ENCODE data around the gene TCF25. TPM values are rescaled to one million over a fixed set of nuclear protein-coding genes. Genes with fewer than 3 reads are reported as not detected.
A peak's percentile ranks its signal among the peaks of the same experiment; 100 is the strongest.
"Not testable (repeated sequence)": the region's sequence is repeated elsewhere in the genome, so short reads cannot be mapped to it uniquely, and the experiment has no call there.

Gene TCF25
- total RNA-seq, 1 donor from 2014 or later, result 83.8 TPM

DNA sequence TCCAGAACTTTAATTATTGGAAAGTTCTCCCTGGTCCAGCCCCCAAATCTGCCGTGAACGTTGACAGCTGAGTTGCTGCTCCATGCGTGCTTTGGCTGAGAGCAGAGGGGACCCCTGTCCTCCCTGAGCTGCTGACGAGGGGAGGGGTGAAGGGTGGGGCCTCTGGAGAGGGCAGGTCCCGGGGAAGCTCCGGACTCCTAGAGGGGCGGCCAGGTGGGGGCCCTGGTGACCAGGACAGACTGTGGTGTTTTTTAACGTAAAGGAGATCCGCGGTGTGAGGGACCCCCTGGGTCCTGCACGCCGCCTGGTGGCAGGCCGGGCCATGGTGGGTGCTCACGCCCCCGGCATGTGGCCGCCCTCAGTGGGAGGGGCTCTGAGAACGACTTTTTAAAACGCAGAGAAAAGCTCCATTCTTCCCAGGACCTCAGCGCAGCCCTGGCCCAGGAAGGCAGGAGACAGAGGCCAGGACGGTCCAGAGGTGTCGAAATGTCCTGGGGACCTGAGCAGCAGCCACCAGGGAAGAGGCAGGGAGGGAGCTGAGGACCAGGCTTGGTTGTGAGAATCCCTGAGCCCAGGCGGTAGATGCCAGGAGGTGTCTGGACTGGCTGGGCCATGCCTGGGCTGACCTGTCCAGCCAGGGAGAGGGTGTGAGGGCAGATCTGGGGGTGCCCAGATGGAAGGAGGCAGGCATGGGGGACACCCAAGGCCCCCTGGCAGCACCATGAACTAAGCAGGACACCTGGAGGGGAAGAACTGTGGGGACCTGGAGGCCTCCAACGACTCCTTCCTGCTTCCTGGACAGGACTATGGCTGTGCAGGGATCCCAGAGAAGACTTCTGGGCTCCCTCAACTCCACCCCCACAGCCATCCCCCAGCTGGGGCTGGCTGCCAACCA is 45.3 kb downstream of the TCF25 start, which contains the start of gene MC1R:
TSS of gene MC1R (plus strand) at position 410 of the 895 bp plus-strand sequence. CDS start at position 807, 397 bp downstream.
- ATAC-seq, result no peak
- no peak for DNase-seq (ENCODE audit: low spot score)

DNA sequence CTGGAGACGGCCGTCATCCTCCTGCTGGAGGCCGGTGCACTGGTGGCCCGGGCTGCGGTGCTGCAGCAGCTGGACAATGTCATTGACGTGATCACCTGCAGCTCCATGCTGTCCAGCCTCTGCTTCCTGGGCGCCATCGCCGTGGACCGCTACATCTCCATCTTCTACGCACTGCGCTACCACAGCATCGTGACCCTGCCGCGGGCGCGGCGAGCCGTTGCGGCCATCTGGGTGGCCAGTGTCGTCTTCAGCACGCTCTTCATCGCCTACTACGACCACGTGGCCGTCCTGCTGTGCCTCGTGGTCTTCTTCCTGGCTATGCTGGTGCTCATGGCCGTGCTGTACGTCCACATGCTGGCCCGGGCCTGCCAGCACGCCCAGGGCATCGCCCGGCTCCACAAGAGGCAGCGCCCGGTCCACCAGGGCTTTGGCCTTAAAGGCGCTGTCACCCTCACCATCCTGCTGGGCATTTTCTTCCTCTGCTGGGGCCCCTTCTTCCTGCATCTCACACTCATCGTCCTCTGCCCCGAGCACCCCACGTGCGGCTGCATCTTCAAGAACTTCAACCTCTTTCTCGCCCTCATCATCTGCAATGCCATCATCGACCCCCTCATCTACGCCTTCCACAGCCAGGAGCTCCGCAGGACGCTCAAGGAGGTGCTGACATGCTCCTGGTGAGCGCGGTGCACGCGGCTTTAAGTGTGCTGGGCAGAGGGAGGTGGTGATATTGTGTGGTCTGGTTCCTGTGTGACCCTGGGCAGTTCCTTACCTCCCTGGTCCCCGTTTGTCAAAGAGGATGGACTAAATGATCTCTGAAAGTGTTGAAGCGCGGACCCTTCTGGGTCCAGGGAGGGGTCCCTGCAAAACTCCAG is 46.4 kb downstream of the TCF25 start:
- ATAC-seq (no peak), DNase-seq (ENCODE audit: low spot score) (no peak)

DNA sequence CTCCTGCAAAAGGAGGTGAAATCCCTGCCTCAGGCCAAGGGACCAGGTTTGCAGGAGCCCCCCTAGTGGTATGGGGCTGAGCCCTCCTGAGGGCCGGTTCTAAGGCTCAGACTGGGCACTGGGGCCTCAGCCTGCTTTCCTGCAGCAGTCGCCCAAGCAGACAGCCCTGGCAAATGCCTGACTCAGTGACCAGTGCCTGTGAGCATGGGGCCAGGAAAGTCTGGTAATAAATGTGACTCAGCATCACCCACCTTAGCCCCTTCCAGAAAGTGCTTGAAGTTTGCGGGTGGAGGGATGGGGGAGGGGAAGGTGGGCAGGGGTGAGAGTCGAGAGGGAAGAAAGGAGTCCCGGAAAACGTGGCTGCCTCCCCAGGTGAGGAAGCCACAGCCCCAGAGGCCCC is 47.3 kb downstream of the TCF25 start:
- no peak for DNase-seq (ENCODE audit: low spot score)

DNA sequence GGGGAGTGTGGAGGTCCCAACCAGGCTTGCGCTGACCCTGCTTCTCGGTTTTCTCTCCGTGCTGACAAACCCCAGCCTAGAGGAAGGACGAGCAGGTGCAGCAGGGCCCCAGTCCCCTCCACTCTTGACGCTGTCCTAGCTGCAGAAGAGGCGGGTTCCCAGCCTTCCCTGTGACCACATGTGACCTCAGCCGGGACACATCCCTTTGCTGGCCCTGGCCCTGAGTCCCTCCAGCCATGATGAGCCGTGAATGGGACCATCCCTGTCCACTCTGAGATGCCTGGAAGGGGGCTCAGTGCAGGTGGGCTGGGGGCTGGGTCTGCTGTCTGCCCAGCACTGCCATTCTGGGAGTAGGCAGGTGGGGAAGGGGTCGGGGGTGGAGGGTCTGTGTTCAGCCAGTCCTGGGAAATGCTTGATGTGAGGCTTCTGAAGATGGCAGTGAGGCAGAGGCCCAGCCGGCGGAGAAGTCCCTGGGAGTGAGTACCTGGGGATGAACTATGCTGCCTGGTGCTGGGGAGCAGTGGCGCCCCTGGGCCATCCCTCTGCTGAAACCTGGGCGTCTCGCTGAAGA is 47.8 kb downstream of the TCF25 start:
- ATAC-seq (no peak), DNase-seq (ENCODE audit: low spot score) (no peak)

More for the DNA sequence above, 47.3 kb downstream of the TCF25 start:
- no peak for ATAC-seq

DNA sequence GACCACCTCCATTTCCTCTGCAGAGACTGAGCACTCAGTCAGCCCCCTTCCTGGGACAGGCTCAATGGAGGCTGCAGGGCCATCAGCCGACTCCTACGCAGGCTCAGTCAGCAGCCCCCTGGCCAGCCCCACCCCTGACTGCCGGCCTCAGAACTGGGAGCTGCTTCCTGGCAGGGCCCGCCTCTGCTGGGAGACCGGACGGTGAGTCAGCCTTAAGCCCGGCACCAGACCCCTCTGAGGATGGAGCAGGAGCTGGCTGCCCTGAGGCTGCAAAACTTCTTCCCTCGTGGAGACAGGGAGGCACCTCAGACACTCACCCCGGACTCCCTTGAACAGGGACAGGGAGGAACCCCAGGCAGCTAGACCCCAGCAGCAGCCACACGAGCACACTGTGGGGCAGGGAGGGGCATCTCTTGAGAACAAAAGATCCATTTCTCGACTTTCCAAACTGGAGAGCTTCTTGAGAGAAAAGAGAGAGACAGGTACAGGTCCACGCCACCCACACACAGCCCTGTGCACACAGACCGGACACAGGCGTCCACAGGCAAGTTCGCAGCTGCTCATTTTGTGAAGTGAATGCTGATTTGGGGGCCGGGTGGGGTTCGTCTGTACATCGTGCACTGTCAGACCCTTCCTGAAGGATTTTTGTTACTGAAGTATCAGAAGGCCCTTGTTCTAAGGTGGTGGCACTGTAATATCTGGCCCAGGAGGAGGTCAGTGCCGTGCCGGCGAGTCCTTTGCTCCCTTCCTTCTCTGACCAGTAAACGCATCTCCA is 48.5 kb downstream of the TCF25 start:
- ATAC-seq, result no peak

DNA sequence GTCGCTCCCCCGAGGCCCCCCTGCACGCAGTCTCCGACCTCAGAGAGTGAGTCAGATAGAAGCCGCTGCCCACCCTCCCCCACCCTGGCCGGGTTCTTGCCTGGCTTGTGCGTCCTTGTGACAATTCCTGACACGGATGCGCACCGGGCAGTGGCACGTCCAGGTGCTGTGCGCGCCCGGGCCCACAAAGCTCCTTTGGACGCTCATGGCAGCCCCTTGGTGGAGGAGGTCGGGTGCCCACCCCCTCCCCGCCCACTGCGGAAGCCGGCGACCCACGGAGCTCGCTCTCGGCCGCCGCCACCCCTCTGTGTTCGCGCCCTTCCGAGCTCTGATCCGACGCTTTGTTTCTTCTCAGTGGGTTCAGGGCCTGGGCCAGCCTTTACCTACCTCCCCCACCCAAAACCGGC is 49.1 kb downstream of the TCF25 start:
- no peak for DNase-seq (ENCODE audit: low spot score)
- ATAC-seq, result no peak

More for the DNA sequence above, 48.5 kb downstream of the TCF25 start:
- no peak for DNase-seq (ENCODE audit: low spot score)

DNA sequence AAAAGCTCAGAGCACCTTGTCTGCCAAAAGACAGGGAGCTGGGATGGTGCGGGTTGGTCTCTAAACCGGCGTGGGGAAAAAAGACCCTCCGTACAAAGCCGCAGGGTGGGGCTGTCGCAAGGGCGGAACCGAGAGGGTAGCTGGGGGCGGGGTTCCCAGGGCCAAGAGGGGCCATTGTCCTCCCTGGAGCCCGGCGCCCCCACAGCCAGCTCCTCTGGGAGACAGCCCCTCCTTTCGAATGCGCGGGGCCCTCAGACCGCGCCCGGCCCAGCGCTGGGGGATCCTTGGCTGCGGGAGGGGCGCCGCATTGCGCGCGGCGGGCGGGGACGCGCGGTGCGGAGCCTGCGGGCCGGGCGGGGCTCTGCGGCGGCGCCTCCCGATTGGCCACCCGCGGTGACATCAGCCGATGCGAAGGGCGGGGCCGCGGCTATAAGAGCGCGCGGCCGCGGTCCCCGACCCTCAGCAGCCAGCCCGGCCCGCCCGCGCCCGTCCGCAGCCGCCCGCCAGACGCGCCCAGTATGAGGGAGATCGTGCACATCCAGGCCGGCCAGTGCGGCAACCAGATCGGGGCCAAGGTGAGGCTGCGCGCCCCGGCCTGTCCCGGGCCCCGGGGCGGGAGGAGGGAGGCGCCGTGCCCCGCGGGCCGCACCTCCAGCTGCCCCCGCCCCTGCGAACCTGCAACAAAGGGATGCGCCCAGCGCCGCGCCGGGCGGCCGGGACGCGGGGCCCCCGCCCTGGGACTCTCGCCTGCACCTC is 49.7 kb downstream of the TCF25 start, which contains the start of gene TUBB3:
TSS of gene TUBB3 (plus strand) at position 459 of the 756 bp plus-strand sequence. CDS start at position 519, 60 bp downstream.
- peak; percentile 15 for ATAC-seq

DNA sequence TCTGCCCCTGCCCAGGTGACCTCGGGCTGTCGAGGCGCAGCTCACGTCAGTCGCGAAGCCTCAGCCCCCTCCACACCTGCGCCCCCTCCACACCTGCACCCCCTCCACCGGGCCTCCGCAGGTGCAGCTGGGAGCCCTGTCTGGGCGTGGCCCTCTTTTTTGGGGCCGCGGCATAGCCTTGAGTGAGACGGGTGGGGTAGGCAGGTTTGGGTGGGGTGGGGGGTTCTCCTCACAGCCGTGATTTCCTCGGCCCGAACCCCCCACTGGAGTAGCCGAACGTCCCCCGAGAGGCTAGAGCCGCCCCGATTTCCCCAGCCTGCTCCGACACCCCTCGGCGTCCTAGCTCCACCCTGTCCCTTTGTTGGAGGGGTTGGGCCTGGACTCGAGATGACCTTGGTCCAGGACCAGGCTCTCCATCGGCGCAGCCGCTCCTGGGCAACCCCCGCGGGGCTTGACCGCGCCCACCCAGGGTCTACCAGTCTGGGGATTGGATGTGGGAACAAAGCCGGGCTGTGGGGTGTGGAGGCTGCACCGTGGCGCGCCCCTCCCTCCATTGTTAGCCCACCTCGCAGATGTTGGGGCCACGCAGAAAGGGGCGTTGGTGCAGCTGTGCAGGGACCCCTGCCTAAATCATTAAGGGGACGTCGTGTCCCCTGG is 50.4 kb downstream of the TCF25 start:
- DNase-seq (ENCODE audit: low spot score), result no peak
- no peak for ATAC-seq

More for the DNA sequence above, 49.7 kb downstream of the TCF25 start, which contains the start of gene TUBB3:
- DNase-seq (ENCODE audit: low spot score), result no peak

DNA sequence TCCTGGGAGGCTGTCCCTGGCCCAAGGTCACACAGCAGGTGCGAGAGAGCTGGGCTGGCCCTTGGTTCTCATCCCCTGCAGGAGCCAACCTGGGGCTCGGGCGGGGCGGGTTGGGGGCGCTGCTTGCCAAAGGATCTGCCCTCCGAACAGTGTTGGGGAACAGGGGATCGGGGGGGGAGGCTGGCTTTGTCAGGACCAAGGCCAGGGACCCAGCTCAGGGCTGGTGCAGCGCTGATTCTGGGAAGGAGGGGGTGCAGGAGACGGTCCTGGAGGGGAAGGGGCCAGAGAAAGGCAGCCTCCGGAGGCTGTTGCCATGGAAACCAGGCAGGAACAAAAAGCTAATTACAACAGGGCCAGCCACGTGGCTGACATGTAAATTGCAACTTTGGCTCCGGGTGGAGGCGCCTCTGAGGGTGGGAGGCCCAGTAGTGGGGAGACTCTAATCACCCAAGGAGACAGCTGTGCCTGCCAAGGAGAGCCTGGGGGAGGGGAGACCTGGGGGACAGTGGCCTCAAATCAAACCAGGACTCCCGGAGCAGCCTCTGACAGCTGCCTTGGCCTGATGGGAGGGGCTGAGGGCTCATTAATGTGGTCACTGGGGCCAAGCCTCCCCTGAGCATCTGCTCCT is 51.0 kb downstream of the TCF25 start:
- no peak for DNase-seq (ENCODE audit: low spot score)
- ATAC-seq, result no peak

DNA sequence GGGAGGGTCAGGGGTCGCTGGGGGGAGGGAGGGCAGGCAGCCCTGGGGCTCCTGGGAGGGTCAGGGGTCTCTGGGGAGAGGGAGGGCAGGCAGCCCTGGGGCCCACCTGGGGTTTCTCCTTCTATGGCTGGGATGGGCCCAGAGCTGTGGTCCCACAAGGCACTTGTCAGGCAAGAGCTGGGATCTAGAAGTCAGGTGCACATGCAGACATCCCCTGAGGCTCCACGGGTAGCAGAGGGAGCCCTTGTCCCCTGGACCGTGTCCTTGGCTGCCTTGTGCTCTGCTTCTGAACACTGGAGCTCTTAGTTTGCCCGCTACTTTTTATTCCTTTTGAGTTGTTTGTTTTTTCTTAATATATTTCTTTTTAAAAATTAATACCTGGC is 51.5 kb downstream of the TCF25 start:
- no peak for DNase-seq (ENCODE audit: low spot score)
- ATAC-seq, result no peak

DNA sequence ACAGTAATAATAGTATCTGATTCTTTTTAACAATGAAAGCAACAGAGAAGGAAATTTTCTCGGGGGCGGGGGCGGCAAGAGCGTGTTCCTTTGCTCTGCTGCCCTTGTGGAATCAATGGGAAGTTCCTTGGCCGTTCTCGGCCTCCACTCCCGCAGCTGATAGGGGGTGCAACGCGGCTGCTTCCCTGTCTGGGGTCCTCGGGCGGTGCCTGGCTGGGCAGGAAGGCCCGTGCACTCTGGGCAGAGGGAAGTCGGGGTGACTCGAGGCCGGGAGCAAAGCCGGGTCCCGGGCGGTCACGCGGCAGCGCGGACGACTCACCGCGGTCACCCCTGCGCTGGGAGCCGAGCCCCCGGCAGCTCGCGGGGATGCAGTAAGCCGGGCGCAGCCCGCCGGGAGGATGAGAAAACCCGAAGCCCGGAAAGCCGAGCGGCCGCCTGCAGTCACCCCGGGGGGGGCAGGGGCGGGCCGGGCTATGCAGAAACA is 52.2 kb downstream of the TCF25 start:
- ATAC-seq (no peak), DNase-seq (ENCODE audit: low spot score) (no peak)

DNA sequence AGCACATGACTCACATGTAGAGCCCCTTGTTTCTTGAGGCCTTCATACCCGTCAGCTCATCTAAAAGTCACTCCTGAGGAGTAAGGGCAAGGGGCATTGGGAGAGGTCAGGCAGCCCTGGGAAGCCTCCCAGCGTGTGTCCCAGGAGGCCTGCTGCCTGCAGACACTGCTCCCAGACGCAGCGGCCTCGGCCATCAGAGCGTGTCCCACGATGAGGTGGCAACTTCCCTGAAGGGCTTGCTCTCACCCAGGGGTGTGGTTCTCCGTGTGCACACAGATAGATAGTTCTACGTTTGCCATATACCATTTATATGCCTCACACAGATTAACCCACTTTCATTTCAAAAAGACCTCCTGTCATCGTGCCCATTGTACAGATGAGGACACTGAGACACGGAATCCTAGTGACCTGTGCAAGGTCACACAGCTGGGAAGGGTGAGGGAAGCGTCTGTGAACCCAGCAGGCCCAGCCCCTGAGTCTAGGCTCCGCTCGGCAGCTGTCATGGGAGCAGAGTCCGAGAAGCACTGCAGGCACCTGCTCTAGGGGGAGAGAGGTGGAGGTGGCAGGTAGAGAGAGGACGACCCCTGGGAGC is 58.0 kb downstream of the TCF25 start:
- DNase-seq (ENCODE audit: low spot score) (no peak), ATAC-seq (no peak)

DNA sequence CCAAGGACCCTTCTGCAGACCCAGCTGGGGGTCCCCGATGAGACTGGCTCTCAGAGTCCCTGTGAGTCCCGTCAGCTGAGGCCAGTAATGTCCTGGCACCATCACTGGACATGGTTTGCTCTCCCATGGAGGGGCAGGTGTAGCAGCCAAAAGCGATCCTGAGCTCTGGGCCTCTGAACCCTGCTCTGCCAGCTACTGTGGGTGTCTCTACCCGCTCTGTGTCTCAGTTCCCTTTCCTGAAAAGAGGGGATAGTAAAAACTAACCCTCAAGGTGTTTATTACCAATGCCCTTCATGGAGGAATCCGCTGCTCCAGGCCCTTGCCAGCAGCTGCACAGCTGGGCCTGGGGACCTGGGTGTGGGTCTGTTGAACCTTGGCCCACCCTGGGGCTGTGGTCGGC is 58.6 kb downstream of the TCF25 start:
- DNase-seq (ENCODE audit: low spot score), result no peak

DNA sequence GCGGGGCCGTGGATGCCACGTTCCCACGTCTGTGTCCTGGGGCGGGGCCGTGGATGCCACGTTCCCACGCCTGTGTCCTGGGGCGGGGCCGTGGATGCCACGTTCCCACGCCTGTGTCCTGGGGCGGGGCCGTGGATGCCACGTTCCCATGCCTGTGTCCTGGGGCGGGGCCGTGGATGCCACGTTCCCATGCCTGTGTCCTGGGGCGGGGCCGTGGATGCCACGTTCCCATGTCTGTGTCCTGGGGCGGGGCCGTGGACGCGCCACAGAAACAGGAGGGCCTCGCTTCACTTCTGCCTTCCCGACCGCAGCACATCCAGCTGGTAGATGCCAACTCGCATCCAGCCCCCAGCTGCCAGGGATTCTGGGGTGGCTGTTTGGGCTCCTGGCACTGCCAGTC is 60.6 kb downstream of the TCF25 start:
- not testable (repeated sequence) for DNase-seq (ENCODE audit: low spot score); ATAC-seq

More for the DNA sequence above, 58.6 kb downstream of the TCF25 start:
- no peak for ATAC-seq

DNA sequence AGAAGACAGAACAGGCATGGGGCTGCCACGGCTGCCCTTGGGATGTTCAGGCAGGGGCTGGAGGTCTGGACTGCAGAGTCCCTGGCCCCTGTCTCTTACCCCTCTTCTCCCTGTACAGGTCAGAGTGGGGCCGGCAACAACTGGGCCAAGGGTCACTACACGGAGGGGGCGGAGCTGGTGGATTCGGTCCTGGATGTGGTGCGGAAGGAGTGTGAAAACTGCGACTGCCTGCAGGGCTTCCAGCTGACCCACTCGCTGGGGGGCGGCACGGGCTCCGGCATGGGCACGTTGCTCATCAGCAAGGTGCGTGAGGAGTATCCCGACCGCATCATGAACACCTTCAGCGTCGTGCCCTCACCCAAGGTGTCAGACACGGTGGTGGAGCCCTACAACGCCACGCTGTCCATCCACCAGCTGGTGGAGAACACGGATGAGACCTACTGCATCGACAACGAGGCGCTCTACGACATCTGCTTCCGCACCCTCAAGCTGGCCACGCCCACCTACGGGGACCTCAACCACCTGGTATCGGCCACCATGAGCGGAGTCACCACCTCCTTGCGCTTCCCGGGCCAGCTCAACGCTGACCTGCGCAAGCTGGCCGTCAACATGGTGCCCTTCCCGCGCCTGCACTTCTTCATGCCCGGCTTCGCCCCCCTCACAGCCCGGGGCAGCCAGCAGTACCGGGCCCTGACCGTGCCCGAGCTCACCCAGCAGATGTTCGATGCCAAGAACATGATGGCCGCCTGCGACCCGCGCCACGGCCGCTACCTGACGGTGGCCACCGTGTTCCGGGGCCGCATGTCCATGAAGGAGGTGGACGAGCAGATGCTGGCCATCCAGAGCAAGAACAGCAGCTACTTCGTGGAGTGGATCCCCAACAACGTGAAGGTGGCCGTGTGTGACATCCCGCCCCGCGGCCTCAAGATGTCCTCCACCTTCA is 61.5 kb downstream of the TCF25 start:
- DNase-seq (ENCODE audit: low spot score) (no peak), ATAC-seq (no peak)

DNA sequence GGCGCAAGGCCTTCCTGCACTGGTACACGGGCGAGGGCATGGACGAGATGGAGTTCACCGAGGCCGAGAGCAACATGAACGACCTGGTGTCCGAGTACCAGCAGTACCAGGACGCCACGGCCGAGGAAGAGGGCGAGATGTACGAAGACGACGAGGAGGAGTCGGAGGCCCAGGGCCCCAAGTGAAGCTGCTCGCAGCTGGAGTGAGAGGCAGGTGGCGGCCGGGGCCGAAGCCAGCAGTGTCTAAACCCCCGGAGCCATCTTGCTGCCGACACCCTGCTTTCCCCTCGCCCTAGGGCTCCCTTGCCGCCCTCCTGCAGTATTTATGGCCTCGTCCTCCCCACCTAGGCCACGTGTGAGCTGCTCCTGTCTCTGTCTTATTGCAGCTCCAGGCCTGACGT is 62.2 kb downstream of the TCF25 start:
- DNase-seq (ENCODE audit: low spot score); ATAC-seq: not testable (repeated sequence)

DNA sequence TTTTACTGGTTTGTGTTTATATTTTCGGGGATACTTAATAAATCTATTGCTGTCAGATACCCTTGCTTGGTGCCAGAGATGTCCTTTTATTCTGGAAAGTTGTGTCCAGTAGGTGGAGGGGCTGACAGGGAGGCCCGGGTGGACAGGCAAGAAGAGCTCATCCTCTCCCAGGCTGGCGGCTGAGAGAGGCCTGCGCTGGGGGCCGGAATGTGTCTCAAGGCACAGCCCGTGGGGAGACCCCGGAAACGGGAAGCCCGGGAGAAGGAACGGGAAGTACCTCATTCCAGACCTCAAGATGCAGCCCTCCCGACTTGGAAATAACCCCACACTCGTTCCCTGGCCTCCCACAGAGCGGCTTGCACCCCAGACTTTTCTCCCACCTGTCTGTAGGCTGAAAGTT is 62.6 kb downstream of the TCF25 start:
- DNase-seq (ENCODE audit: low spot score) (no peak), ATAC-seq (no peak)

Measured in left lobe of liver (tissue), 2 donors.